Measurements from ENCODE around the gene TSGA10IP. TPM values are rescaled to one million over a fixed set of nuclear protein-coding genes. Genes with fewer than 3 reads are reported as not detected.

The TSGA10IP gene
- total RNA-seq, 4 donors from 2014 or later: not detected

DNA sequence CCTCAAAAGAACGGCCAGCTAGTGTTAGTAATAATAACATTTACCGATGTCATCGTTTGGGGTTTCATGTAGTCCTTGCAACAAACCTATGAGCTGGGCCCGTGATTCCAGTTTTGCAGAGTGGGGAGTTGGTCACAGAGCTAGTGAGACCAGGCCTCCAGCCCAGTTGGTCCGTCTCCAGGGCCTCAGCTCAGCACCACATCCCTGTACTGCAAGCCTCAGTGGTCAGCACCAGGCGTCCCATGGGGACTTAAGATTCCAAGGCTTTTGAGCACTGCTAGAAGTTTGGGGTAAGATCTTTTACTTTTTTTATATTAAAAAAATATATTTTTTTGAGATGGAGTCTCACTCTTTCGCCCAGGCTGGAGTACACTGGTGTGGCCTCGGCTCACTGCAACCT, 1.1 kb upstream of the TSGA10IP start:
- 80 to 88% methylated on average over 6 to 8 of the region's 8 CpGs for WGBS, 2 donors (ENCODE audit: low coverage in 1 of 2)
- H3K27ac ChIP-seq: no peak overlapping the region
- TF ChIP-seq EP300 (IDR thresholded peaks at IDR 0.05; ENCODE audit: low read depth) (no peak), POLR2AphosphoS5 (IDR thresholded peaks at IDR 0.05) (no peak), POLR2A (IDR thresholded peaks at IDR 0.05) (no peak)
- TF ChIP-seq, protein P1, sequence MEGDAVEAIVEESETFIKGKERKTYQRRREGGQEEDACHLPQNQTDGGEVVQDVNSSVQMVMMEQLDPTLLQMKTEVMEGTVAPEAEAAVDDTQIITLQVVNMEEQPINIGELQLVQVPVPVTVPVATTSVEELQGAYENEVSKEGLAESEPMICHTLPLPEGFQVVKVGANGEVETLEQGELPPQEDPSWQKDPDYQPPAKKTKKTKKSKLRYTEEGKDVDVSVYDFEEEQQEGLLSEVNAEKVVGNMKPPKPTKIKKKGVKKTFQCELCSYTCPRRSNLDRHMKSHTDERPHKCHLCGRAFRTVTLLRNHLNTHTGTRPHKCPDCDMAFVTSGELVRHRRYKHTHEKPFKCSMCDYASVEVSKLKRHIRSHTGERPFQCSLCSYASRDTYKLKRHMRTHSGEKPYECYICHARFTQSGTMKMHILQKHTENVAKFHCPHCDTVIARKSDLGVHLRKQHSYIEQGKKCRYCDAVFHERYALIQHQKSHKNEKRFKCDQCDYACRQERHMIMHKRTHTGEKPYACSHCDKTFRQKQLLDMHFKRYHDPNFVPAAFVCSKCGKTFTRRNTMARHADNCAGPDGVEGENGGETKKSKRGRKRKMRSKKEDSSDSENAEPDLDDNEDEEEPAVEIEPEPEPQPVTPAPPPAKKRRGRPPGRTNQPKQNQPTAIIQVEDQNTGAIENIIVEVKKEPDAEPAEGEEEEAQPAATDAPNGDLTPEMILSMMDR (IDR thresholded peaks at IDR 0.05): no peak
- H3K9me3 ChIP-seq: no peaks in the 10 kb centered on the region
- H3K4me3 ChIP-seq: no peak overlapping the region
- no peaks in the 10 kb centered on the region for H3K36me3 ChIP-seq
- DNase-seq: no peak
- intact Hi-C loops (cut with DNase I; ENCODE audit: low total_unique reads) (no loop called here), in situ Hi-C loops (cut with MboI; ENCODE audit: low pct_ligation_motif_present in 1 of 4, low pct_unique_long_range_greater_than_20kb in 1 of 4, low sequenced_read_pairs in 3 of 4) (no loop called here)
- no peaks in the 10 kb centered on the region for H3K4me1 ChIP-seq
- H3K27me3 ChIP-seq: no peaks in the 10 kb centered on the region

DNA sequence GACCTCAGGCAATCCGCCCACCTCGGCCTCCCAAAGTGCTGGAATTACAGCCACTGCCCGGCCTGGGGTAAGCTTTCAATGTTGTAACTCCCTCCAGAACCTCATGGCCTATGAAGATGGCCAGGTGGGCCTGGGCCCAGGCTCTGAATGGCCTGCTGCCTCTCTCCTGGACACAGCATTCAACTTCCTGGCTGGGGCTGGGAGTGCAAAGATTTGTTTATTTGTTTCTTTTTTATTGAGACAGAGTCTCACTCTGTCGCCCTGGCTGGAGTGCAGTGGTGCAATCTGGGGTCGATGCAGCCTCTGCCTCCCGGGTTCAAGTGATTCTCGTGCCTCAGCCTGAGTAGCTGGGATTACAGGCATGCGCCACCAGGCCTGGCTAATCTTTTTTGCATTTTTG, 513 bp upstream of the TSGA10IP start:
- Histone ChIP-seq H3K9me3 (no peaks in the 10 kb centered on the region), H3K4me3 (no peak overlapping the region), H3K4me1 (no peaks in the 10 kb centered on the region), H3K27ac (no peak overlapping the region), H3K36me3 (no peaks in the 10 kb centered on the region), H3K27me3 (no peaks in the 10 kb centered on the region)
- intact Hi-C loops (cut with DNase I; ENCODE audit: low total_unique reads) (no loop called here), in situ Hi-C loops (cut with MboI; ENCODE audit: low pct_ligation_motif_present in 1 of 4, low pct_unique_long_range_greater_than_20kb in 1 of 4, low sequenced_read_pairs in 3 of 4) (no loop called here)
- TF ChIP-seq, protein P1 (IDR thresholded peaks at IDR 0.05): no peak
- TF ChIP-seq POLR2AphosphoS5 (IDR thresholded peaks at IDR 0.05): no peak
- no peak for TF ChIP-seq POLR2A (IDR thresholded peaks at IDR 0.05)
- no peak for TF ChIP-seq EP300 (IDR thresholded peaks at IDR 0.05; ENCODE audit: low read depth)
- no peak for DNase-seq
- WGBS, 2 donors (ENCODE audit: low coverage in 1 of 2): 40 to 79% methylated on average over 2 to 8 of the region's 8 CpGs

DNA sequence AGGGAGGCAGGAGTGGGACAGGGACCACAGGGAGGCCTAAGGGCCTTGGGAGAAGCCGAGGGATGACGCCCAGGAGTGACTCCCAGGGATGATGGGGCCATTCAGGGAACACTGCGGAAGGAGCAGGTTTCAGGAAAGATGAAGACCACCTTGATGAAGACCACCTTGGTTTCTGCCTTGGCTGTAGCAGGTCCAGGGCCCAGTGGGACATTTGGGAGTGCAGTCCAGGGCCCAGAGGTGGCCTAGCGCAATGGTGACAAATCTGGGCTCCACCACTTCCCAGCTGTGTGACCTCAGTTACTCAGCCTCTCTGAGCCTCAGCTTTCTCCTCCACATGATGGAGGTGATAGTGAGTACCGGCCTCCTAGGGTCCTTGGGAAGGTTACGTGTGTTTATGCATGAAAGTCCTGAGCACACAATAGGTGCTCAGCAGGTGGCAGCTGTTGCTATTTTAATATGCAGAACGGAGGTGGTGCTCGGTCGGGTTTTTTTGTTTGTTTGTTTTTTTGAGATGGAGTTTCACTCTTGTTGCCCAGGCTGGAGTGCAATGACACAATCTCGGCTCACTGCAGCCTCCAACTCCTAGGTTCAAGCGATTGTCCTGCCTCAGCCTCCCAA, 770 bp downstream of the TSGA10IP start:
- Histone ChIP-seq H3K36me3 (no peaks in the 10 kb centered on the region), H3K9me3 (no peaks in the 10 kb centered on the region), H3K4me1 (no peaks in the 10 kb centered on the region), H3K27me3 (no peaks in the 10 kb centered on the region), H3K27ac (no peak overlapping the region), H3K4me3 (no peak overlapping the region)
- intact Hi-C loops (cut with DNase I; ENCODE audit: low total_unique reads): no loop called here
- DNase-seq: no peak
- TF ChIP-seq, protein P1 (IDR thresholded peaks at IDR 0.05): no peak
- TF ChIP-seq EP300 (IDR thresholded peaks at IDR 0.05; ENCODE audit: low read depth) (no peak), POLR2AphosphoS5 (IDR thresholded peaks at IDR 0.05) (no peak), POLR2A (IDR thresholded peaks at IDR 0.05) (no peak)
- 70 to 78% methylated on average over 5 to 11 of the region's 11 CpGs for WGBS, 2 donors (ENCODE audit: low coverage in 1 of 2)
- in situ Hi-C loops (cut with MboI; ENCODE audit: low pct_ligation_motif_present in 1 of 4, low pct_unique_long_range_greater_than_20kb in 1 of 4, low sequenced_read_pairs in 3 of 4): no loop called here

DNA sequence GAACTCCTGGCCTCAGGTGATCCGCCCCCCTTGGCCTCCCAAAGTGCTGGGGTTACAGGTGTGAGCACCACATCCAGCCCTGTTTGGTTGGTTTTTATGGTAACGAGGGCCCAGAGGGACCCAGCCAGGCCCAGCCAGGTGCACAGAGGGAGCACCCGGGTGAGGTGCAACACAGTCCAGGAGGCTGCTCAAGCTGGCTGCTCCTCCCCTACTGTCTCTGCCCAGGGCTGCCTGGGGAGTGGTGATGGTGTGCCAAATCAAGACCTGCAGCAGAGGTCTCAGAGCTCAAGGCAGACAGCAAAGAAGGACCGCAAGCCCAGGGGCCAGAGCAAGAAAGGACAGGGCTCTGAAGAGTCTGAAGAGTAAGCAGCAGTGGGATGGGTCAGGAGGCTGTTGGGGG, 1.4 kb downstream of the TSGA10IP start:
- TF ChIP-seq, protein P1 (IDR thresholded peaks at IDR 0.05): no peak
- no peak for TF ChIP-seq POLR2A (IDR thresholded peaks at IDR 0.05)
- TF ChIP-seq EP300 (IDR thresholded peaks at IDR 0.05; ENCODE audit: low read depth): no peak
- no peak for TF ChIP-seq POLR2AphosphoS5 (IDR thresholded peaks at IDR 0.05)
- Histone ChIP-seq H3K27me3 (no peaks in the 10 kb centered on the region), H3K4me3 (no peak overlapping the region), H3K4me1 (no peaks in the 10 kb centered on the region), H3K27ac (no peak overlapping the region), H3K9me3 (no peaks in the 10 kb centered on the region), H3K36me3 (no peaks in the 10 kb centered on the region)
- DNase-seq: no peak
- intact Hi-C loops (cut with DNase I; ENCODE audit: low total_unique reads) (no loop called here), in situ Hi-C loops (cut with MboI; ENCODE audit: low pct_ligation_motif_present in 1 of 4, low pct_unique_long_range_greater_than_20kb in 1 of 4, low sequenced_read_pairs in 3 of 4) (no loop called here)
- 70 to 100% methylated on average over 1 to 4 of the region's 4 CpGs for WGBS, 2 donors (ENCODE audit: low coverage in 1 of 2)
